HG03571 (cell line): ENCODE results near the gene DLST.

Experiments
- ATAC-seq: cut with Tn5 transposase; IDR thresholded peaks from one replicate; pipeline ENCODE4 v1.9.1; 2021; ENCODE audit not compliant: unreplicated experiment

DLST gene

DNA sequence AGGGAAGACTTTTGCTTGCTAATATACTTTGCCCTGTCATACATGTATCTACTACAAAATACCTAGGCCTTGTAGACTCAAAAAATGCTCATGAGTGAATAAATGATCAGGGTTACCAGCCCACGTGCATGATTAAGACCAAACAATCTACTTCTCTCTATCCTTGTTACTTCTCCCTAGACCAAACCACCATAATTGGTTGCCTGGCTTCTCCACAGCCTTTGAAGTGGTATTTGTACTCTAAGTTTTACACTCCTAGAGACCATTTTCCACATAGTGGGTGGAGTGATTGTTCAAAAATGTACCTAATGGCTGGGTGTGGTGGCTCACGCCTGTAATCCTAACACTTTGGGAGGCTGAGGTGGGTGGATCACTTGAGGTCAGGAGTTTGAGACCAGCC, 55.5 kb downstream of the DLST start:
- ATAC-seq, result no peak

DNA sequence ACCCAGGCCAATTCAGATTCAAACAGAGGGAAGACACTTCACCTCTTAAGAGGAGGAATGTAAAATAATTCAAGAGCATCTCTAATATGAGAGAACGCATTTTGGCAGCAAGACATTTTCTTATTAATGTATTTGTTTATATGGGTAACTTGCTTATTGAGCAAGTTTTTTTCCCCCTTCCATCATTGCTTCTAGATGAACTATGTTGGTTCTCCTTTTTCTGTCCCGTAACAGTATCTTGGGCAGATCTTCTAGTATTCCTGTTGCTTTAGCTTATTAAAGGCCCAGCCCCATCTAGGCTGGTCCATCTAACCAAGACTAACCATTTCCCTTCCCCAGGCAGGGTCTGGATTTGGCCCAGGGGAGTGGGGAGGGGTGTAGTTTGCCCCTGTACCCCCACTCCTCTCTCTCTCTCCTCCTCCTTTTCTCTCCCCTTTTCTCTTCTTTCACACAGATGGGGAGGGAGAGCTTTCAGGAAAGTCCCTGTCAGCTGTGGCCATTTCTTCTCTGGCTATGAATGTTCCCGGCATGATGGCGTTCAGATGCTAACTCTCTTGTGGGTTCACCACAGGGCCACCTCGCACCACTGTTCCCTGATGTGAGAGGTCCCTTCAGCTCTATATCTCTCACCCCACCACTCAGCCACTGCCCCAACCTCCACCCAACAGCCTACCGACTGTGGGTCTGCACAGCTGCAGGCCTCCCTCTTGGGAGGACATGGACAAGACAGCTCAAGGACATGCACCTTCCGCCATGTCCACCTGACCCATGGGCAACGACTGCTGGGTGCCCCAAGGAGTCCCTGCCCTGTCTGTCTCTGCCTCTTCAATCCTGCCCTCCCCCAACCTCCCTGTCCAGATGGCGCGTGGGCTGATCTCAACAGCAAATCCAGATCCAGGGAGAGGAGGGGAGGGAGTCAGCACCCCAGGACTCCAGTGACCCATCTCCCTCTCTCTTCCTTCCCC, 57.1 kb downstream of the DLST start:
- ATAC-seq, result no peak

DNA sequence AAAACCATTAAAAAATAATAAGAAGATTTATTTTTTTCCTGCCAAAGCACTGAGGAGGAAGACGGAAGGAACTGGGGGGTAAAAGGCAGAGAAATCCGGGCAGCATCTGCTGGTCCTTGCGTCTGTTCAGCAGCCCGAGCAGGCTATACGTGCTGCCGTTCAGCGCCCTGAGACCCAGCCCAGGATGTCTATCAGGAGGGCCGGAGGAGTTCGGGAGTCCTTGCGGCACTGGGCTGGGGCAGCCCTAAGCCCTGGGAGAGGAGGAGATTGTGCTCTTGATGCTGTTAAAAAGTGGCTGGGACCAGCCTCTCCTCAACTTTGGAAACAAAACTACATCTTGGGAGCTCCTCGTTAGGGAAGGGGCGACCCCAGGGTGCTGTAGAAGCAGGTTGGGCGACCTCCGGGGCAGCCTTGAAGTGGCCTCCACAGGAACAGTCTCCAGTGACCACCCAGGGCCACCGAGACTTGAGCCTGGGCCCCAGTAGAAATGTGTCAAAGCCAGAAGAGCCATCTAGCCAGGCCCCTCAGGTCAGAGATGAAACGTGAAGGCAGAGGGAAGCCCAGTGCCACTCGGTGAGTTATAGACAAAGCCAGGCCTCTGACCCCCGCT, 59.3 kb downstream of the DLST start:
- ATAC-seq, result no peak

DNA sequence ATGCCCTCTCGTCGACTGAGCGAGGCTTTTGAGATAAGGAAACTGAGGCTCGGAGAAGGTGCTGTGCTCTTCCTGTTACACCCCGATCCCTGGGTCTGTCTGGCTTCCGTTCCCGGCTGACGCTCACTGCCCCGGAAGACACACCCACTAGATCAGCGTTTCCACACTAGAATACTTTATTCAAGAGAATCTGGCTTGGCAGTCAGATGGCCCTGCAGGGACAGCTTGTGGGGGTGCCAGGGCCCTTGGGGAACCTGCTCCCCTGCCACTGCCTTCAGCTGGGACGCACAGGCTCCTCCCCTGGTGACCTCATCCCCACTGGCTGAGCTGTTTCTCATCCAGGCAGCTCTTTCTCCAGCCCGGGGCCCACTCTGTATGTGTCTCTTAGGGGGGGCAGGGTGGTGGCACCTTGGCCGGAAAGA, 60.0 kb downstream of the DLST start:
- peak; percentile 40 for ATAC-seq

GRCh38 chr14:74942181-74942580, 60.5 kb downstream of the DLST start:
- peak; percentile 26 for ATAC-seq

DNA sequence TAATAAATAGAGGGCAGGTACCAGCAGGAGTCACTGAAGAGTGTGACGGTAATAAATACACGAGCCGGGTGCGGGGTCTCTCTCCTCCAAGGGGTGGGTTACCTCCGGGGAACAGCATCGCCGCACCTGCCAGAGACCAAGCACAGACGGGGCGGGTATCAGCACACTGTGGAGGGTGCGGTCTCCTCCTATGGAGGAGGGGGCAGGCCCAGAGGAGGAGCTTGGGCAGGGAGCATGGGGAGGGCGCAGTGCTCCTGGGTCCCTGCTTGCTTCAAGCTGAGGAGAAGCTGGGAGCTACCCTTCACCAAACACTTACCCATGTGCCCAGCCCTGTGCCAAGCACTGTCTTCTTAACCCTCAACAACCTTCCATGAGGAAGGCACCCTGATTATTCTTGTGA, 60.9 kb downstream of the DLST start:
- ATAC-seq, result no peak

- ATAC-seq, result no peak
Observed at GRCh38 chr14:74945261-74945851, 63.6 kb downstream of the DLST start.

DNA sequence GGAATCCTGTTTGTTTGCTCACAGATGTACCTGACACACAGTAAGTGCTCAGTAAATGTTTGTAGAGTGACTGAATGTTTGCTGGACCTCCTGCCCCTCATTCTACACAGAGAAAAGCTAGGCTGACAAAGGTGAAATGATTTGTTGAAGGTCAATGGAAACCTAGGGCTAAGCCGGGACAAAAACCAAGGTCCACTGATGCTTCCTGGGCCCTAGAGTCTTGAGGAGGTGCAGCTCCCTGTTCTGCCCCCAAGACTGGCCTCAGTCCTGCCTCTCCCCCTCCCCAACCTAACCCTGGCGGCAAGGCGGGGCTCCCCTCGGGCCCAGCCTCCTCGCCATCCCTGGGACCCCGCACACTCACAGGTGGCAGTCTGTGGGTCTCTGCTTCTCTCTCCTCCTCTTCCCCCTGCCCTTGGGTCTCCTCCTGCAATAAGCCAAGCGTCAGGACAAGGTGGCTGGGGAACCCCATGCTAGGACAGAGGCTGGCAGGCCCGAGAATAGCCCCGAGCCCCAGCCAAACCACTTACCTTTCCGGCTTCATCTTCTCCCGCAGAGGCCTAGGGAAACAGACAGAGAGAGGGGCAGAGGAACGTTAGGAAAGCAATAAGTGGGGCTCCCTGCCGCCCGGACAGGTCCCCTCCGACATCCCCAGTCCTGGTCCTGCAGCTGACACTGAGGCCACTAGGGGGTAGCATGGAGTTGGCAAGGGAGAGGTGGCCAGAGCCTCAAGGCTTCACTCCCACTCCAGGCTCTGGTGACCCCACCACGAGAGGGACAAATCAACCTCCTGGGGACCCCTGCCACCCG, 64.3 kb downstream of the DLST start:
- no peak for ATAC-seq

DNA sequence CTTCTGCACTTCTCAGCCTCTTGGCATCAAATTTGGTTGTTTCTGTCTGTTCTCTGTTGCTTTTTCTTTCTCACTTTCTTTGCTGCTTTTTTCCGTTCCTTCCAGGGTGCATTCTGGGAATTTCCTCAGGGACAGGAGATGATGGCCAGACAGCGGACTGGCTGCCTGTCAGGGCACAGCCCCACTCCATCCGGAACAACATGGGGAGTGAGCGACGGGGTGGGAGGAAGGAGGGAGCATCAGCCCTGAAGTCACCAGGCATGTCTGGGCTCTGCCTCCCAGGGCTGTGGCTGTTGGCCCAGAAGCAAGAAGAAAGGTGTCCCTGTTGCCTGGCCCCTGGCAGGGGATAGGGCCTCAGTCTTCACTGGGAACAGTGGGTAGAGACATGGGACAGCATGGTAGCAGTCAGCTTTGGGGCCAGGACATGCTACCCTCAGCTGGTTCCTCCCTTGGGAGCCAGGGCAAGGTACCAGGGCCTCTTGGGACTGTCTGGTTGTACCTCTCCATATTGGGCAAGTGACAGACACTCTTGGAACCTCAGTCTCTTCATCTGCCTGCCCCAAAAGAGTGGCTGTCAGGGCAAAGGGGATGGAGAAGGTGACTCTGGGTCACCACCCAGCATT, 65.1 kb downstream of the DLST start:
- ATAC-seq, result no peak

- no peak for ATAC-seq
Observed at GRCh38 chr14:74947353-74948227, 65.9 kb downstream of the DLST start.

- no peak for ATAC-seq
Observed at GRCh38 chr14:74948228-74949175, 66.8 kb downstream of the DLST start.

GRCh38 chr14:74949191-74949601, 67.5 kb downstream of the DLST start:
- no peak for ATAC-seq

- no peak for ATAC-seq
Observed at GRCh38 chr14:74949859-74950573, 68.3 kb downstream of the DLST start.

GRCh38 chr14:74950795-74951442, 69.2 kb downstream of the DLST start:
- ATAC-seq, result no peak

- no peak for ATAC-seq
Observed at GRCh38 chr14:74951443-74952179, 69.9 kb downstream of the DLST start.

DNA sequence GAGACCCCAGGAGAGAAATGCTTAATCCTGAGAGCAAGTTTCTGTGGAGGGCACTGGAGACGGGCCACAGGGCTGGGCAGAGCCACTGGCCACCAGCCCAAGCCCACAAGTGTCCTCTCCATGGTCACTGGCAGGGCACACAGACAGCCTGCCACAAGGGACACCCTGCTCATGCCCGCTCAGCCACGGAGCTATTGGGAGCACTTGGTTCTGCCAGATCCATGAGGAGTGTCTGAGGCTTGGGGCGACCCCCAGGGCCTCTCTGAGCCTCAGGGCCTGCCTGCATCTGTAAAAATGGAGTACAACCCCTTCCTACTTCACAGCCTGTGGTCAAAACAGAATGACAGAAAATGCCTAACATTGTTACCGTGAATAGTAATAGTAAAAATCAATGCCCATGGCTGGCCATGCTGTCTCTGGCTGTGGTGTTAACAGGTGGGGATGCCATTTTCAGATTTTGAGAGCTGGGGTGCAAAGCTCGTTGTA, 70.5 kb downstream of the DLST start:
- no peak for ATAC-seq
